Measurements from ENCODE around the gene PIK3CB.
"Not testable (repeated sequence)": the region's sequence is repeated elsewhere in the genome, so short reads cannot be mapped to it uniquely, and the experiment has no call there.

The PIK3CB gene

DNA sequence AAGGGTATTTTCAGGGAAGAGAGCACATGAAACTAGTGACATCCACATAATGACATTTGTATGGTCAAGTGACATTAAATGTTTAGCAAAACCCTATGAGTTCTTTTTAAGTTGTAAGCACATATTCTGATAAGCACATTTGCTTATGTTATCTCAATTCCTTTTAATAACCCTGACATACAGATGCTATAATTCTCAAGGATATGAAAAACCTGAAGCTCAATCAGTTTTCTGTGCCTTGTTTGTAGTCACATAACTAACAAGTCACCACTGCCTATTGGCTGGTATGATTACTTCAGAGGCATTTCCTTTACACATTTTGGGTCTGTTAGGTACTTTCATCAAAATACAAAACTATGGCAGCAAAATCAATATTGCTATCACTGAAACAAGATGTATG lies 152.1 kb downstream of the PIK3CB start:
- TF ChIP-seq, protein P1, sequence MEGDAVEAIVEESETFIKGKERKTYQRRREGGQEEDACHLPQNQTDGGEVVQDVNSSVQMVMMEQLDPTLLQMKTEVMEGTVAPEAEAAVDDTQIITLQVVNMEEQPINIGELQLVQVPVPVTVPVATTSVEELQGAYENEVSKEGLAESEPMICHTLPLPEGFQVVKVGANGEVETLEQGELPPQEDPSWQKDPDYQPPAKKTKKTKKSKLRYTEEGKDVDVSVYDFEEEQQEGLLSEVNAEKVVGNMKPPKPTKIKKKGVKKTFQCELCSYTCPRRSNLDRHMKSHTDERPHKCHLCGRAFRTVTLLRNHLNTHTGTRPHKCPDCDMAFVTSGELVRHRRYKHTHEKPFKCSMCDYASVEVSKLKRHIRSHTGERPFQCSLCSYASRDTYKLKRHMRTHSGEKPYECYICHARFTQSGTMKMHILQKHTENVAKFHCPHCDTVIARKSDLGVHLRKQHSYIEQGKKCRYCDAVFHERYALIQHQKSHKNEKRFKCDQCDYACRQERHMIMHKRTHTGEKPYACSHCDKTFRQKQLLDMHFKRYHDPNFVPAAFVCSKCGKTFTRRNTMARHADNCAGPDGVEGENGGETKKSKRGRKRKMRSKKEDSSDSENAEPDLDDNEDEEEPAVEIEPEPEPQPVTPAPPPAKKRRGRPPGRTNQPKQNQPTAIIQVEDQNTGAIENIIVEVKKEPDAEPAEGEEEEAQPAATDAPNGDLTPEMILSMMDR (IDR thresholded peaks at IDR 0.05; ENCODE audit: insufficient read depth, low read length, missing control alignments): no peak
- ChIA-PET CTCF (interaction anchor here (0.7 to 4.2 kb wide), 4 partner anchors 18 to 240 kb away, joined by 3 to 18 read pairs (median 4); no protein-coding TSS in a partner anchor), POLR2A (no interaction called here)
- no peak for DNase-seq (ENCODE audit: low read depth, low spot score)
- no peak overlapping the region for H3K4me3 ChIP-seq (ENCODE audit: low read depth, low read length)

DNA sequence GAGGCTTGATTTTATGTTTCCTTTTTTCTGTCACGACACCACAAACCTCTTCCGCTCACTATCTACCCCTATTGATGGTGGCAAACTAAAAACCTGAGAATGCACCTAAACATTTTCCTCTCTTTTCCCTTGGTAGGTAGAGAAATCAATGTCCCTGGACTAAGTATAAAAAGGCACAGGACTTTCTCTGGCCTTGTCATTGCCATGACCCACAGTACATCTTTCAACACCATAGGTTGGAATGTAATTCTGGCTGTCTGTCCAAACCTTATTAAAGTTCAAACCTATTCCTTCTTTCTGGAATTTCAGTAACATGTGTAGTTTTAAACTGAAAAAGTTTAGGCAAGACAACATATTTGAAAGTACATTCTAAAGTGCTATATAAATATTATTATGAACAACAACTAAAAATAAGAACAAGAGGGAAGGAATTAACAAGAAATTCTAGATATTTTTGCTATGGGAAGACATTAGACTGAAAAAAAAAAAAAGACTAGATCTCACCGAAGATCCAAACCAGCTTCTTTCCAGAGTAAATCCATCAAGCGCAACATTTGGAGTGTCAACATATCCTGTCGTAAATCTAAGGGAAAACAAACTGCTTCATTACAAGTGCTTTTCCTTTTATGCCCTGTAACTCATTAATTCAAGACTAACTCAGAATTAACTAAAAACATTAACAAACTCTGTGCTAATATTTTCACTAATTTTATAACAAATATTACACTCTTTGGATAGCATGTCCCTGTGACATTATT lies 153.1 kb downstream of the PIK3CB start:
- TF ChIP-seq, protein P1 (IDR thresholded peaks at IDR 0.05; ENCODE audit: insufficient read depth, low read length, missing control alignments): no peak
- H3K4me3 ChIP-seq (ENCODE audit: low read depth, low read length): no peak overlapping the region
- no peak for DNase-seq (ENCODE audit: low read depth, low spot score)
- ChIA-PET POLR2A (no interaction called here), CTCF (interaction anchor here (4.2 kb wide), 1 partner anchor 234 kb away, joined by 18 read pairs; no protein-coding TSS in a partner anchor)

DNA sequence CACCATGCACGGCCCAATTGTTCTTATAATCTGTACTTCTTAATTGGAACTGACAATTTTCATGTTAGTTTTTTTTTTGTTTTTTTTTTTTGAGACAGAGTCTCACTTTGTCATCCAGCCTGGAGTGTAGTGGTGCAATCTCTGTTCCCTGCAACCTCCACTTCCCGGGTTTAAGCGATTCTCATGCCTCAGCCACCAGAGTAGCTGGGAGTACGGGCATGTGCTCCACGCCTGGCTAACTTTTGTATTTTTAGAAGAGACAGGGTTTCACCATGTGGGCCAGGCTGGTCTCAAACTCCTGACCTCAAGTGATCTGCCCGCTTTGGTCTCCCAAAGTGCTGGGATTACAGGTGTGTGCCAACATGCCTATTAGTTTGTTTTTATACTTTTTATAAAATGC lies 153.8 kb downstream of the PIK3CB start:
- DNase-seq (ENCODE audit: low read depth, low spot score); H3K4me3 ChIP-seq (ENCODE audit: low read depth, low read length); POLR2A ChIA-PET; CTCF ChIA-PET: not testable (repeated sequence)

DNA sequence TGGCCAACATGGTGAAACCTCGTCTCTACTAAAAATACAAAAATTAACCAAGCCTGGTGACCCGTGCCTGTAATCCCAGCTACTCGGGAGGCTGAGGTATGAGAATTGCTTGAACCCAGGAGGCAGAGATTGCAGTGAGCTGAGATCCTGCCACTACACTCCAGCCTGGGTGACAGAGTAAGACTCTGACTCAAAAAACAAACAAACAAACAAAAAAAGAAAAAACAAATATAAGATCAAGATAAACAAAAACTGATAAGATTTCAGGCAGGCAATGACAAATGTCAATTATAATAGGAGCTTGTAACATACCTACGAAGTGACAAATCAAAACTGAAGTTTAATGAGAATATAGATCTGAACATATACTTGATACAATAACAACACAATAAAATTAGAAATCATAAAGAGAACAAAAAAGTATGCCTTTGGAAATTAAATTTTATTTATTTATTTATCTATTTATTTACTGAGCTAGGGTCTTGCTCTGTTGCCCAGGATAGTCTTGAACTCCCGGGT lies 155.8 kb downstream of the PIK3CB start:
- ChIA-PET CTCF (interaction anchor here (1.1 to 2.2 kb wide), 6 partner anchors 8 to 257 kb away, joined by 3 to 8 read pairs (median 5); no protein-coding TSS in a partner anchor), POLR2A (no interaction called here)
- DNase-seq (ENCODE audit: low read depth, low spot score): no peak
- no peak overlapping the region for H3K4me3 ChIP-seq (ENCODE audit: low read depth, low read length)
- TF ChIP-seq, protein P1 (IDR thresholded peaks at IDR 0.05; ENCODE audit: insufficient read depth, low read length, missing control alignments): no peak

DNA sequence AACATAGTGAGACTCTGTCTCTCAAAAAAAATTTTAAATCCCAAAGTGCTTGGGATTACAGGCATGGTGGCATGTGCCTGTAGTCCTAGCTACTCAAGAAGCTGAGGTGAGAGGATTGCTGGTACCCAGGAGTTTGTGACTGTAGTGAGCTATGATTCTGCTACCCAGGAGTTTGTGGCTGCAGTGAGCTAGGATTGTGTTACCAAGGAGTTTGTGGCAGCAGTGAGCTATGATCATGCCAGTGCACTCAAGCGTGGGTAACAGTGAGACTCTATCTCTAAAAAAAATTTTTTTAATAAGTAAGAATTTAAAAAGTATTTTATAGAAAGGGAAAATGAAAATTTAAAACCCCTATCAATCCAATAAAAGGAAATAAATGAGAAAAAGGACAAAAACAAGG lies 156.6 kb downstream of the PIK3CB start:
- no peak overlapping the region for H3K4me3 ChIP-seq (ENCODE audit: low read depth, low read length)
- POLR2A ChIA-PET: no interaction called here
- DNase-seq (ENCODE audit: low read depth, low spot score): no peak
- TF ChIP-seq, protein P1 (IDR thresholded peaks at IDR 0.05; ENCODE audit: insufficient read depth, low read length, missing control alignments): no peak
- CTCF ChIA-PET: interaction anchor here (0.8 to 2.9 kb wide), 5 partner anchors 8 to 258 kb away, joined by 4 to 11 read pairs (median 6); no protein-coding TSS in a partner anchor

DNA sequence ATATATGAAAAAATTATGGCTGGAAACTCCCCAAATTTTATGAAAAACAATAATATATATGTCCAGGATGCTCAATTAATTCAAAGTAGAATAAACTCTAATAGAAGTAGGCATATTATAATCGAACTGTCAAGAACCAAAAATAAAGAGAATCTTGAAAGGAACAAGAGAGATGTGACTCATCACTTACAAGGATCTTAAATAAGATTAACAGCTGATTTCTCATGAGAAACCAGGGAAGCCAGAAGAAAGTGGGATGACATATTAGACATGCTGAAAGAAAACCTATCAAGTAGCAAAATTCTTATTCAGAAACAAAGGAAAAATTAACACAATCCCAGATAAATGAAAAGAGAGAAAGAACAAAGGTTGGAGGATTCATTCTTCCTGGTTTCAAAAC lies 159.3 kb downstream of the PIK3CB start:
- DNase-seq (ENCODE audit: low read depth, low spot score): no peak
- POLR2A ChIA-PET: no interaction called here

More for the DNA sequence above, 159.3 kb downstream of the PIK3CB start:
- TF ChIP-seq, protein P1 (IDR thresholded peaks at IDR 0.05; ENCODE audit: insufficient read depth, low read length, missing control alignments): no peak
- H3K4me3 ChIP-seq (ENCODE audit: low read depth, low read length): no peak overlapping the region
- CTCF ChIA-PET: interaction anchor here (2.9 kb wide), 1 partner anchor 240 kb away, joined by 11 read pairs; no protein-coding TSS in a partner anchor
